ENCODE results near the gene IFNA8.

- TF ChIP-seq POLR2A (IDR thresholded peaks at IDR 0.05; ENCODE audit: low read length) (no peak), GATA1 (IDR thresholded peaks at IDR 0.05; ENCODE audit: low read depth, low read length) (no peak)
Measured at GRCh38 chr9:21381448-21382339, 27.2 kb upstream of the IFNA8 start.
